Measurements from ENCODE around the gene ETV6. TPM values are rescaled to one million over a fixed set of nuclear protein-coding genes. Genes with fewer than 3 reads are reported as not detected.

ETV6 gene
- total RNA-seq, 1 experiment from 2014 or later, result 14.1 TPM

DNA sequence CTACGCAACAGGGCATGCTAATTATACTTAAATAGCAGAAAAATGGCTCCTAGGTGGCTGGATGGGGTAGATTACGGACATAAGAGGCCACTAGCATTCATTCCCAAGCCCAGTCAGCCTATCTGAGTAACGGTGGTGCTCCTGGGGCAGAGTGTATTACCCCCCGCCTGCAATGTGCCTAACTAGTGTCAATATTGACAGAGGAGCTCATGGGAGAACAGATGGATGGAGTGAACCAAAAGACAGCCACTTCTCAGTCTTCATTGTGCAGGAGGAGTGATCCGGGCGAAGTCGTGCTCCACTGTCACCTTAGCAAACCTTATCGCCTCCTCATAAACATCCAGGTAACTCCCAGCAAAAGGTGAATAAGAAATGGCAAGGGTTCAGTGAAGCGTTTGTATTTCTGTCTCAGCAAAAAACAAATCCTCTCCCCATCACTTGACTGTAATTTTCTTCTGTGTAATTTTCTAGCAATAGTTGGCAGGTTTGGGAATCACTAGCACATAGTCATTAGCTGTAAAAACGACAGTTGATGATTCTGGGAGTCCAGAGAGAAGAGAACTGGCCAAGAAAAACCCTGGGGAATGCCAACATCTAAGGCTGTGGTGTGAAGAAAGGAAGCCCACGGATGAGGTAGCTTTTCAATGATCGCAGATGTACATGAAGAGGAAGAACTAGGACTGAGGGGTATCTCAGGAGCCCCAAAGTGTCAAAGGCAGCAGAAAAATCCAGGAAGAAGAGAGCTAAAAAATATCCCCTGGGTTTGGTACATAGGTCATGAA lies 294.6 kb downstream of the ETV6 start:
- no peak overlapping the region for H2AFZ ChIP-seq (ENCODE audit: low read depth, low read length, poor library complexity, severe bottlenecking)
- H3K9ac ChIP-seq (ENCODE audit: low read length), result no peak overlapping the region
- H3K4me3 ChIP-seq (replicated peaks in 1 of 2; ENCODE audit: low read depth in 1 of 2, low read length in 2 of 2), result no peak overlapping the region
- ChIA-PET RAD21 (ENCODE audit: low non-redundant PET in 1 of 2, low total read pairs in 2 of 2, uncharacterized antibody in 2 of 2, unreplicated experiment in 2 of 2) (no interaction called here), CTCF (no interaction called here), POLR2A (no interaction called here)
- H3K4me1 ChIP-seq (ENCODE audit: control insufficient read depth in 1 of 2, insufficient read depth in 2 of 2, low read length in 2 of 2), result no peaks in the 10 kb centered on the region
- no peaks in the 10 kb centered on the region for H3K79me2 ChIP-seq (ENCODE audit: insufficient read depth, low read length)
- H3K4me2 ChIP-seq (ENCODE audit: low read length), result no peak overlapping the region
- H4K20me1 ChIP-seq (ENCODE audit: insufficient read depth), result no peaks in the 10 kb centered on the region
- BruUV-seq (replicated peaks), result no TSS peak
- H3K36me3 ChIP-seq (ENCODE audit: control insufficient read depth in 1 of 2, insufficient read depth in 2 of 2, low read length in 2 of 2), result no peaks in the 10 kb centered on the region
- no peaks in the 10 kb centered on the region for H3K9me3 ChIP-seq (ENCODE audit: control insufficient read depth in 1 of 2, insufficient read depth in 1 of 2, low read depth in 1 of 2, low read length in 2 of 2)
- no peak overlapping the region for H3K27ac ChIP-seq (ENCODE audit: low read depth, low read length)
- H3K27me3 ChIP-seq (ENCODE audit: insufficient read depth, low read length), result peaks cover 20% of the 10 kb centered on the region; the same call in 1 of the 2 replicates
- ATAC-seq (no peak), DNase-seq (ENCODE audit: low read depth, low spot score) (no peak)
- no peaks in the 10 kb centered on the region for H3K9me2 ChIP-seq (ENCODE audit: insufficient read depth)
- intact Hi-C loops (cut with micrococcal nuclease), result no loop called here
- TF ChIP-seq, protein P1, sequence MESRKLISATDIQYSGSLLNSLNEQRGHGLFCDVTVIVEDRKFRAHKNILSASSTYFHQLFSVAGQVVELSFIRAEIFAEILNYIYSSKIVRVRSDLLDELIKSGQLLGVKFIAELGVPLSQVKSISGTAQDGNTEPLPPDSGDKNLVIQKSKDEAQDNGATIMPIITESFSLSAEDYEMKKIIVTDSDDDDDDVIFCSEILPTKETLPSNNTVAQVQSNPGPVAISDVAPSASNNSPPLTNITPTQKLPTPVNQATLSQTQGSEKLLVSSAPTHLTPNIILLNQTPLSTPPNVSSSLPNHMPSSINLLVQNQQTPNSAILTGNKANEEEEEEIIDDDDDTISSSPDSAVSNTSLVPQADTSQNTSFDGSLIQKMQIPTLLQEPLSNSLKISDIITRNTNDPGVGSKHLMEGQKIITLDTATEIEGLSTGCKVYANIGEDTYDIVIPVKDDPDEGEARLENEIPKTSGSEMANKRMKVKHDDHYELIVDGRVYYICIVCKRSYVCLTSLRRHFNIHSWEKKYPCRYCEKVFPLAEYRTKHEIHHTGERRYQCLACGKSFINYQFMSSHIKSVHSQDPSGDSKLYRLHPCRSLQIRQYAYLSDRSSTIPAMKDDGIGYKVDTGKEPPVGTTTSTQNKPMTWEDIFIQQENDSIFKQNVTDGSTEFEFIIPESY (IDR thresholded peaks at IDR 0.05; ENCODE audit: extremely low read depth, insufficient replicate concordance, low read length), result no peak
- no peak for TF ChIP-seq SP1 (IDR thresholded peaks at IDR 0.05; ENCODE audit: low read depth)
- TF ChIP-seq CEBPB (IDR thresholded peaks at IDR 0.05; ENCODE audit: low read depth), result no peak
- no peak for TF ChIP-seq EZH2 (IDR thresholded peaks at IDR 0.05)
- no peak for TF ChIP-seq ZFX (IDR thresholded peaks at IDR 0.05)
- TF ChIP-seq TCF7L2 (IDR thresholded peaks at IDR 0.05; ENCODE audit: borderline replicate concordance, extremely low read depth, insufficient read depth, insufficient read length), result no peak
- TF ChIP-seq CBX3 (IDR thresholded peaks at IDR 0.05; ENCODE audit: low read depth), result no peak
- TF ChIP-seq ELF1 (IDR thresholded peaks at IDR 0.05; ENCODE audit: borderline replicate concordance, low read depth), result no peak
- no peak for TF ChIP-seq POLR2A (IDR thresholded peaks at IDR 0.05; ENCODE audit: borderline replicate concordance, extremely low read depth, insufficient read depth, insufficient read length)
- TF ChIP-seq, protein P2, sequence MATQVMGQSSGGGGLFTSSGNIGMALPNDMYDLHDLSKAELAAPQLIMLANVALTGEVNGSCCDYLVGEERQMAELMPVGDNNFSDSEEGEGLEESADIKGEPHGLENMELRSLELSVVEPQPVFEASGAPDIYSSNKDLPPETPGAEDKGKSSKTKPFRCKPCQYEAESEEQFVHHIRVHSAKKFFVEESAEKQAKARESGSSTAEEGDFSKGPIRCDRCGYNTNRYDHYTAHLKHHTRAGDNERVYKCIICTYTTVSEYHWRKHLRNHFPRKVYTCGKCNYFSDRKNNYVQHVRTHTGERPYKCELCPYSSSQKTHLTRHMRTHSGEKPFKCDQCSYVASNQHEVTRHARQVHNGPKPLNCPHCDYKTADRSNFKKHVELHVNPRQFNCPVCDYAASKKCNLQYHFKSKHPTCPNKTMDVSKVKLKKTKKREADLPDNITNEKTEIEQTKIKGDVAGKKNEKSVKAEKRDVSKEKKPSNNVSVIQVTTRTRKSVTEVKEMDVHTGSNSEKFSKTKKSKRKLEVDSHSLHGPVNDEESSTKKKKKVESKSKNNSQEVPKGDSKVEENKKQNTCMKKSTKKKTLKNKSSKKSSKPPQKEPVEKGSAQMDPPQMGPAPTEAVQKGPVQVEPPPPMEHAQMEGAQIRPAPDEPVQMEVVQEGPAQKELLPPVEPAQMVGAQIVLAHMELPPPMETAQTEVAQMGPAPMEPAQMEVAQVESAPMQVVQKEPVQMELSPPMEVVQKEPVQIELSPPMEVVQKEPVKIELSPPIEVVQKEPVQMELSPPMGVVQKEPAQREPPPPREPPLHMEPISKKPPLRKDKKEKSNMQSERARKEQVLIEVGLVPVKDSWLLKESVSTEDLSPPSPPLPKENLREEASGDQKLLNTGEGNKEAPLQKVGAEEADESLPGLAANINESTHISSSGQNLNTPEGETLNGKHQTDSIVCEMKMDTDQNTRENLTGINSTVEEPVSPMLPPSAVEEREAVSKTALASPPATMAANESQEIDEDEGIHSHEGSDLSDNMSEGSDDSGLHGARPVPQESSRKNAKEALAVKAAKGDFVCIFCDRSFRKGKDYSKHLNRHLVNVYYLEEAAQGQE (IDR thresholded peaks at IDR 0.05; ENCODE audit: low read depth), result no peak
- TF ChIP-seq, protein P3, sequence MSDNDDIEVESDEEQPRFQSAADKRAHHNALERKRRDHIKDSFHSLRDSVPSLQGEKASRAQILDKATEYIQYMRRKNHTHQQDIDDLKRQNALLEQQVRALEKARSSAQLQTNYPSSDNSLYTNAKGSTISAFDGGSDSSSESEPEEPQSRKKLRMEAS (IDR thresholded peaks at IDR 0.05), result no peak
- TF ChIP-seq, protein P4, sequence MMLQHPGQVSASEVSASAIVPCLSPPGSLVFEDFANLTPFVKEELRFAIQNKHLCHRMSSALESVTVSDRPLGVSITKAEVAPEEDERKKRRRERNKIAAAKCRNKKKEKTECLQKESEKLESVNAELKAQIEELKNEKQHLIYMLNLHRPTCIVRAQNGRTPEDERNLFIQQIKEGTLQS (IDR thresholded peaks at IDR 0.05), result no peak
- no peak for TF ChIP-seq JUND (IDR thresholded peaks at IDR 0.05)
- TF ChIP-seq SIN3A (IDR thresholded peaks at IDR 0.05; ENCODE audit: low read depth), result no peak
- TF ChIP-seq SRF (IDR thresholded peaks at IDR 0.05; ENCODE audit: low read depth), result no peak
- no peak for TF ChIP-seq POLR2AphosphoS5 (IDR thresholded peaks at IDR 0.05; ENCODE audit: low read depth, low read length)
